Measurements from ENCODE around the gene KATNB1.

DNA sequence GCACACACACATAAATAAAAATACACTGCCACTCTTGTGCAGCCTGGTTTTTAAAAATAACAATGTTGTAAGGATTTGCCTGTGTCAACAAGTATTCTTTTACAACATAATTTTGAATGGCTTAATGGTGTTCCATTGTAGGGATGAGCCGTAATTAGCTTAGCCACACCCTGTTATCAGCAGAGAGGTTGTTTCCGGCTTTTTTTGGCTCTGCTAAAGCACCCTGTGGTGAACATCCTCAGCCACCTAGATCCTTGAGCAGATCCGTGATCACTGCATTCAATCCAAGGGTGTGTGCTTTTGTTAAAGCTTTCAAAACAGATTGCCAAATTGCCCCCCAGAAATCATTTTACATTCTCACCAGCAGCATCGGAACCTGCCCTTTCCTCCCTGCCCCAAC lies 7.0 kb downstream of the KATNB1 start:
- TF ChIP-seq, protein P1, sequence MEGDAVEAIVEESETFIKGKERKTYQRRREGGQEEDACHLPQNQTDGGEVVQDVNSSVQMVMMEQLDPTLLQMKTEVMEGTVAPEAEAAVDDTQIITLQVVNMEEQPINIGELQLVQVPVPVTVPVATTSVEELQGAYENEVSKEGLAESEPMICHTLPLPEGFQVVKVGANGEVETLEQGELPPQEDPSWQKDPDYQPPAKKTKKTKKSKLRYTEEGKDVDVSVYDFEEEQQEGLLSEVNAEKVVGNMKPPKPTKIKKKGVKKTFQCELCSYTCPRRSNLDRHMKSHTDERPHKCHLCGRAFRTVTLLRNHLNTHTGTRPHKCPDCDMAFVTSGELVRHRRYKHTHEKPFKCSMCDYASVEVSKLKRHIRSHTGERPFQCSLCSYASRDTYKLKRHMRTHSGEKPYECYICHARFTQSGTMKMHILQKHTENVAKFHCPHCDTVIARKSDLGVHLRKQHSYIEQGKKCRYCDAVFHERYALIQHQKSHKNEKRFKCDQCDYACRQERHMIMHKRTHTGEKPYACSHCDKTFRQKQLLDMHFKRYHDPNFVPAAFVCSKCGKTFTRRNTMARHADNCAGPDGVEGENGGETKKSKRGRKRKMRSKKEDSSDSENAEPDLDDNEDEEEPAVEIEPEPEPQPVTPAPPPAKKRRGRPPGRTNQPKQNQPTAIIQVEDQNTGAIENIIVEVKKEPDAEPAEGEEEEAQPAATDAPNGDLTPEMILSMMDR (conservative IDR thresholded peaks at IDR 0.05): no peak
- no peak for TF ChIP-seq ZFX (IDR thresholded peaks at IDR 0.05)
